ENCODE results near the gene DNAH7. TPM values are rescaled to one million over a fixed set of nuclear protein-coding genes. Genes with fewer than 3 reads are reported as not detected.

Gene DNAH7
- total and polyA plus RNA-seq, 2 donors (not counting 3 experiments of a cell fraction or from before 2014, with no cell fraction given) = 0.15 to 0.24 TPM

DNA sequence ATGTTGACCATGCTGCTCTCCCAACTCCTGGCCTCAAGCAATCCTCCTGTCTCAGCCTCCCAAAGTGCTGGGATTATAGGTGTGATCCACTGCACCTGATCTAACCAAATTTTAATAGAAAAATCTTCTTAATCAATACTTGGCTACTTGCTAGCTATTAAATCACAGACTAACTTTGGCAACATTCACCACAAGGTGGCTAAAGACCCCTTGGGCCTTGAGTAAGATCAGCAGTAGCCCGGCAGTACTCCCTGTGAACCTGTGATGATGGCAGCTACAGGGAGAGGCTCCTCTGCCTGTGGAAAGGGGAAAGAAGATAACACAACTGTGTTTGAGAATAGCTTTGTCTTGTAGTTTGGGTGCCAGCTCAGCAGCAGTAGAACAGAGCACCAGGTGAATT, 308.8 kb downstream of the DNAH7 start:
- Histone ChIP-seq H3K27me3 (ENCODE audit: control insufficient read depth in 2 of 2, insufficient read depth in 2 of 2, low read length in 2 of 2) (no peaks in the 10 kb centered on the region), H3K4me2 (ENCODE audit: insufficient read depth, low read length) (no peak overlapping the region), H3K36me3 (ENCODE audit: control insufficient read depth in 2 of 2, extremely low read depth in 1 of 2, insufficient read depth in 2 of 2, low read length in 2 of 2) (no peaks in the 10 kb centered on the region), H4K20me1 (replicated peaks; ENCODE audit: control insufficient read depth, extremely low read depth, insufficient read depth, low read length) (no peaks in the 10 kb centered on the region), H3K27ac (ENCODE audit: insufficient read depth, low read depth, low read length) (no peak overlapping the region), H3K9me1 (replicated peaks; ENCODE audit: control insufficient read depth, extremely low read depth, insufficient read depth, low read length) (no peaks in the 10 kb centered on the region), H3K9ac (replicated peaks; ENCODE audit: extremely low read depth, insufficient read depth, low read length) (no peak overlapping the region), H3K79me2 (ENCODE audit: control insufficient read depth, insufficient read depth, low read length) (no peaks in the 10 kb centered on the region), H2AFZ (ENCODE audit: low read depth, low read length) (no peak overlapping the region), H3K9me3 (replicated peaks; ENCODE audit: control insufficient read depth, insufficient read depth, low read length) (no peaks in the 10 kb centered on the region), H3K4me3 (replicated peaks in 1 of 3; ENCODE audit: insufficient read depth in 1 of 3, low read depth in 1 of 3, low read length in 3 of 3) (no peak overlapping the region), H3K4me1 (ENCODE audit: control insufficient read depth, extremely low read depth, insufficient read depth, low read length) (no peaks in the 10 kb centered on the region)
- TF ChIP-seq FOS (IDR thresholded peaks at IDR 0.05; ENCODE audit: borderline replicate concordance, insufficient read depth, low read length) (no peak), EZH2 (IDR thresholded peaks at IDR 0.05; ENCODE audit: borderline replicate concordance, low read depth, low read length, severe bottlenecking) (no peak), POLR2A (IDR thresholded peaks at IDR 0.05; ENCODE audit: low read depth, low read length) (no peak), CTCF (IDR thresholded peaks at IDR 0.05; ENCODE audit: extremely low read depth in 1 of 2, insufficient read depth in 1 of 2, low read depth in 1 of 2, low read length in 2 of 2) (no peak), MYC (IDR thresholded peaks at IDR 0.05; ENCODE audit: low read depth, low read length) (no peak), GATA2 (IDR thresholded peaks at IDR 0.05; ENCODE audit: insufficient read depth, insufficient read length, low read depth, low read length) (no peak), JUN (IDR thresholded peaks at IDR 0.05; ENCODE audit: borderline replicate concordance, insufficient read depth, insufficient read length, low read depth) (no peak), POLR2AphosphoS5 (IDR thresholded peaks at IDR 0.05; ENCODE audit: insufficient read depth, low read depth, low read length) (no peak)
- TF ChIP-seq, protein P1, sequence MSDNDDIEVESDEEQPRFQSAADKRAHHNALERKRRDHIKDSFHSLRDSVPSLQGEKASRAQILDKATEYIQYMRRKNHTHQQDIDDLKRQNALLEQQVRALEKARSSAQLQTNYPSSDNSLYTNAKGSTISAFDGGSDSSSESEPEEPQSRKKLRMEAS (IDR thresholded peaks at IDR 0.05; ENCODE audit: insufficient read depth, insufficient read length) = no peak
- no peak for DNase-seq (ENCODE audit: low read depth, low spot score)
- dilution Hi-C loops (cut with MboI; ENCODE audit: extremely low pct_ligation_motif_present, low sequenced_read_pairs) (no loop called here), intact Hi-C loops (cut with micrococcal nuclease) (no loop called here)
- ChIA-PET CTCF (interaction anchor here (1.0 kb wide), 1 partner anchor 179 kb away, joined by 4 read pairs; no protein-coding TSS in a partner anchor), POLR2A (no interaction called here)
- no peak for FAIRE-seq
- BruUV-seq (replicated peaks) = no TSS peak
